Measurements from ENCODE around the gene TBC1D22A.

DNA sequence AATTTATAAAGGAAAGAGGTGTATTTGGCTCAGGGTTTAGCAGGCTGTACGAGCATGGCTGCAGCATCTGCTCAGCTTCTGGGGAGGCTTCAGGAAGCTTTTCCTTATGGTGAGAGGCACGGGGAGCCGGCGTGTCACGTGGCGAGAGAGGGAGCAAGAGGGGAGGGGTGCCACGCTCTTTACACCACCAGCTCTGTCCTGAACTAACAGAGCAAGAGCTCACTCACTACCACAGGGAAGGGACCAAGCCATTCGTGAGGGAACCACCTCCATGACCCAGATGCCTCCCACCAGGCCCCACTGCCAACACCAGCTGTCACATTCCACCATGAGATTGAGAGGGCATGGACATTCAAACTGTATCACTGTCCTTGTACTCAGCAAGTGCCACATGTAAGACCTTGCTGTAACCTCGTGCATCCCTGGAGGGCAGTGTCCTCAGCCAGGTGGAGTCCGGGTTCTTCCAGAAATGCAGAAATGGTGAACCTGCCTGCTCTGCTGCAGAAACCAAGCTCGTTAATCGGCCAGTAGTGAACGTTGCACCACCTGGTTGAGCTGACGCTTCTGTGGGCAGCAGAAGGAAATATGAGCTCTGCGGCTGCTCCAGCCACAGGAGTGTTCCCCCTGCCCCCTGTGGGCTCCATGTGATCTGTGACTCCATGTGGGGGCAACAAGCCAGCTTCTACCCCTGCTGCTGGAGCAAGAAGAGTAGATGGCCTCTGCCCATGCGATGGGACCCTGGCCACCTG, 368.6 kb downstream of the TBC1D22A start:
- TF ChIP-seq, protein P1, sequence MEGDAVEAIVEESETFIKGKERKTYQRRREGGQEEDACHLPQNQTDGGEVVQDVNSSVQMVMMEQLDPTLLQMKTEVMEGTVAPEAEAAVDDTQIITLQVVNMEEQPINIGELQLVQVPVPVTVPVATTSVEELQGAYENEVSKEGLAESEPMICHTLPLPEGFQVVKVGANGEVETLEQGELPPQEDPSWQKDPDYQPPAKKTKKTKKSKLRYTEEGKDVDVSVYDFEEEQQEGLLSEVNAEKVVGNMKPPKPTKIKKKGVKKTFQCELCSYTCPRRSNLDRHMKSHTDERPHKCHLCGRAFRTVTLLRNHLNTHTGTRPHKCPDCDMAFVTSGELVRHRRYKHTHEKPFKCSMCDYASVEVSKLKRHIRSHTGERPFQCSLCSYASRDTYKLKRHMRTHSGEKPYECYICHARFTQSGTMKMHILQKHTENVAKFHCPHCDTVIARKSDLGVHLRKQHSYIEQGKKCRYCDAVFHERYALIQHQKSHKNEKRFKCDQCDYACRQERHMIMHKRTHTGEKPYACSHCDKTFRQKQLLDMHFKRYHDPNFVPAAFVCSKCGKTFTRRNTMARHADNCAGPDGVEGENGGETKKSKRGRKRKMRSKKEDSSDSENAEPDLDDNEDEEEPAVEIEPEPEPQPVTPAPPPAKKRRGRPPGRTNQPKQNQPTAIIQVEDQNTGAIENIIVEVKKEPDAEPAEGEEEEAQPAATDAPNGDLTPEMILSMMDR (IDR thresholded peaks at IDR 0.05; ENCODE audit: low read depth, low read length), result no peak
- no peak for TF ChIP-seq EZH2phosphoT487 (IDR thresholded peaks at IDR 0.05; ENCODE audit: low read depth)

Measured in OCI-LY3 (cell line).